Hematopoietic multipotent progenitor cell treated with erythropoietin and hydrocortisone succinate and interleukin-3 and kit ligand, for 8 days (in vitro differentiated cells): Measurements from ENCODE around the gene UBE2V1.

Experiments used
- DNase-seq: peaks from one replicate; pipeline ENCODE4 v3.0.0-alpha.2; 2015

The UBE2V1 gene

GRCh38 chr20:50042370-50043313 lies 70.3 kb downstream of the UBE2V1 start:
- DNase-seq, result no peak

- peak; percentile 7 for DNase-seq
Measured at GRCh38 chr20:50041246-50041873, 71.6 kb downstream of the UBE2V1 start.

GRCh38 chr20:50040432-50041245 lies 72.3 kb downstream of the UBE2V1 start:
- DNase-seq, result no peak

- DNase-seq, result no peak
Measured at GRCh38 chr20:50039706-50040431, 73.1 kb downstream of the UBE2V1 start.

GRCh38 chr20:50038574-50038991 lies 74.4 kb downstream of the UBE2V1 start:
- no peak for DNase-seq

- no peak for DNase-seq
Measured at GRCh38 chr20:50038169-50038568, 74.8 kb downstream of the UBE2V1 start.

GRCh38 chr20:50037575-50037974 lies 75.4 kb downstream of the UBE2V1 start:
- DNase-seq, result no peak

- no peak for DNase-seq
Measured at GRCh38 chr20:50037123-50037522, 75.8 kb downstream of the UBE2V1 start.

GRCh38 chr20:50036703-50037102 lies 76.2 kb downstream of the UBE2V1 start:
- no peak for DNase-seq

- DNase-seq, result no peak
Measured at GRCh38 chr20:50034567-50035180, 78.3 kb downstream of the UBE2V1 start.

- no peak for DNase-seq
Measured at GRCh38 chr20:50032955-50033666, 79.8 kb downstream of the UBE2V1 start.
